GM12875 (cell line): ENCODE results near the gene LMO7.

Experiments used
- H3K4me3 ChIP-seq: one replicate; pipeline ENCODE4 v1.5.1; 2011; ENCODE audit warnings: low read depth, low read length, control low read depth
- TF ChIP-seq, protein P1 (sequence below): IDR thresholded peaks from 2 replicates; pipeline ENCODE4 v1.5.1; 2011; ENCODE audit warnings: low read depth, mild to moderate bottlenecking, control low read depth, inconsistent platforms, low read length, moderate library complexity, borderline replicate concordance; ENCODE audit not compliant: insufficient read depth

Gene LMO7

DNA sequence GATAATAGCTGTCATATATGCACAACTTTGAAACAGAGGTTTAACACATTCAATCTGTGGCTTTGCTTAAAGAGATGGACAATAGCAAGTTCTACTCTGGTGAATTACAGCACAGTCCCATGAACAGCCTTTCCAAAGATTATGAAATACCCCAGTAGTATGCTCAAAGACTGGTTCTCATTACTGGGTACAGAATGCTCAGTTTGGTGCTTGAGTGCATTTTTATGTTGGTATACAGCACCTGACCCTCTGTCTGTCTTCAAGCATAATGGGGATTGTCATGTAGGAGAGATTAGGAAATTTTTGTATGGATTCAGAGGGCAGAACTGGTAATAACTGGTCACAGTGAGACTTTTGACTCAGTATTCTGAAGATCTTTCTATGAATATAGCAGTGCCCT, 7.6 kb downstream of the LMO7 start:
- no peak overlapping the region for H3K4me3 ChIP-seq
- TF ChIP-seq, protein P1, sequence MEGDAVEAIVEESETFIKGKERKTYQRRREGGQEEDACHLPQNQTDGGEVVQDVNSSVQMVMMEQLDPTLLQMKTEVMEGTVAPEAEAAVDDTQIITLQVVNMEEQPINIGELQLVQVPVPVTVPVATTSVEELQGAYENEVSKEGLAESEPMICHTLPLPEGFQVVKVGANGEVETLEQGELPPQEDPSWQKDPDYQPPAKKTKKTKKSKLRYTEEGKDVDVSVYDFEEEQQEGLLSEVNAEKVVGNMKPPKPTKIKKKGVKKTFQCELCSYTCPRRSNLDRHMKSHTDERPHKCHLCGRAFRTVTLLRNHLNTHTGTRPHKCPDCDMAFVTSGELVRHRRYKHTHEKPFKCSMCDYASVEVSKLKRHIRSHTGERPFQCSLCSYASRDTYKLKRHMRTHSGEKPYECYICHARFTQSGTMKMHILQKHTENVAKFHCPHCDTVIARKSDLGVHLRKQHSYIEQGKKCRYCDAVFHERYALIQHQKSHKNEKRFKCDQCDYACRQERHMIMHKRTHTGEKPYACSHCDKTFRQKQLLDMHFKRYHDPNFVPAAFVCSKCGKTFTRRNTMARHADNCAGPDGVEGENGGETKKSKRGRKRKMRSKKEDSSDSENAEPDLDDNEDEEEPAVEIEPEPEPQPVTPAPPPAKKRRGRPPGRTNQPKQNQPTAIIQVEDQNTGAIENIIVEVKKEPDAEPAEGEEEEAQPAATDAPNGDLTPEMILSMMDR: no peak

DNA sequence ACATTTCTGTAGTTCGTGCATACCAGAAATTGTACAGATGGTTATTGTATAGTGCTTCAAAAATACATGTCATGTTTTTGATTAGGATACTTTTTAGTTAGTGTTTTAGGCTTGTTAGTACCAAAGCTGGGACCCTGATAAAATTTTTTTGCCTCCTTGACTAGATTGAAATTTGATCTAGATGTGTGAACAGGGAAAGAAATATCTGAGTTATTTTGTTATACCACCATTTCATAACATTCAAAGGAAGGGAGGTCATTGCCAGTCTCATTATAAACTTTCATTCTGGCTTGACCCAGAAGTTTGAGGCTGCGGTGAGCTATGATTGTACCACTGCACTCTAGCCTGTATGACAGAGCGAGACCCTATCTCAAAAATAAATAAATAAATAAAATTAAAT, 9.0 kb downstream of the LMO7 start:
- TF ChIP-seq, protein P1: no peak

DNA sequence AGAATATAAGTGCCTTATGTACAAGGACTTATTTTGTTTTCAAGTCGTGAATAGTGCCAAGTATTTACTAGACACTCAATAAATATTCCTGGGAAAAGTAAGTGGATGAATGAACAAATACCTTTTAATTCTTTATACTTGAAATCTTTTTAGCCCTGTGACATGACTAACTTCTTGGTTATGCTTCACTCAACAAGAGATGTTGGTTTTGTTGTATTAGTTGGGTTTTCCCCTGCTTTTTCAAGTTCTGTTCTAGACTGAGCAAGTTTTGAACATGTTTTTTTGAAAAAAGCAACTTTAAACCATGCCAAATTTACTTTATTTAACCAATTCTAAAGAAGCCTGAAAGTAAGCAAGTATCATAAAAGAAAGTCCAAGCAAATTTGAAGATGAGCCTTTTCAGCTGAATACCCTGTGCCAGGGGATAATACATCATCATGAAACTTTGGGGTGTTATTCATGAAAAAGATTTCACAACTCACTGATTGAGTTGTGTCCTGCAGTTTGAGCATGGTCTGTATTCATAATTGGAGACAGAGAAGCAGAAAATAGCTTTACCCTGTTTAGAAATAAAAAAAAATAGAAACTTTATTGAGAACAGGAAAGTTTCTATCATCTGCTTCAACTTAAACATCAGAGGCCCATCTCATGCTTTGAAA, 11.1 kb downstream of the LMO7 start:
- H3K4me3 ChIP-seq: no peak overlapping the region
- TF ChIP-seq, protein P1: no peak

More for the DNA sequence above, 9.0 kb downstream of the LMO7 start:
- no peak overlapping the region for H3K4me3 ChIP-seq

DNA sequence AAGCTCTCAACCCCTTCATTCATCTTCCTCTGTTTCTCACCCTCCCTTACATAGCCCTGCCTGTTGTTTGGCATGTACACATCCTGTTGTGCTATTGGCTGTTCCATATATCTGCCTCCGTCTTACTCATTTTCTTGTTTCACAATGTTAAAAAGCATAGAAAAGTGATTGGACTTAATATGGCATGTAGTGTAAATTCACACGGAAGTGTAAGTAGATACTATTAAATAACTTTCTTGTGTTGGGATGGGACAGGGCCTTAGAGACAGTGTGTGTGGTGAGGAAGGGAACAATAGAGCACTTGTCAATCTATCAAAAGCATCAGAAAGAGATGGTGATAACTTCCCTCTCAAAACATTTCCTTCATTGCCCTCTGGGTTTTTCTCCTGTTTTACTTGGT, 12.3 kb downstream of the LMO7 start:
- TF ChIP-seq, protein P1: no peak

DNA sequence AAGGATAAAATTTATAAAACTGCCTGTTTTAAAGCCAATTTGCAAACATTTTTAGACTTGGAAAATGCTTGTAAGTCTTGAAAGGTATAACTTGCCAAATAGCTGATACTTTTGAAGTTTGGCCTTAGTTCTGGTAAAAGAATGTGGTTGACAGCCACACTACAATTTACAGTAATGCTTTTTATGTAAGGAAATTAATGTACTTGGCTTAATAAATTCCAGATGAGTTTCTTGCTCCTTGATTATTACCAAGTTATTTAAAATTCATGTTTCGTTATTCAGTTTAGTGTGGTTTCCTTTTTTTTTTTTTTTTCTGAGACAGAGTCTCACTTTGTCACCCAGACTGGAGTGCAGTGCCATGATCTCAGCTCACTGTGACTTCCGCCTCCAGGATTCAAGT, 14.9 kb downstream of the LMO7 start:
- TF ChIP-seq, protein P1: no peak
- H3K4me3 ChIP-seq: no peak overlapping the region

More for the DNA sequence above, 12.3 kb downstream of the LMO7 start:
- H3K4me3 ChIP-seq: no peak overlapping the region

DNA sequence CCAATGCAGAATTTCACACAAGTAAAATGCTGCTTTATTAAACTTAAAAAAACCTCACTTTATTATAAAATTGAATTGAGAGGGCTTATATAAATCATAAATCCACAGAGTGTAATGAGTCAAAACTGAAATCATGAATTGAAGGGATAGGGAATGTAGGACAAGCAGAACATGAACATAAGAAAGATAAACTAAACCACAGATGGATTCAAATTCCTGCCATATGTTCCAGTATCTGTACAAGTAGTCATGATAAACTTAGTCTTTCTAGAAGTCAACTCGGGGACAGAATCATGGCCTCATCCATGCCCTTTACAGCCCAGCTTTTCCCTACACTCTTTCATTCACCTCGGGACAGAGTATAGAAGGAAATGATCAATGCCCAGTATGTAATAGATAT, 16.6 kb downstream of the LMO7 start:
- TF ChIP-seq, protein P1: no peak

DNA sequence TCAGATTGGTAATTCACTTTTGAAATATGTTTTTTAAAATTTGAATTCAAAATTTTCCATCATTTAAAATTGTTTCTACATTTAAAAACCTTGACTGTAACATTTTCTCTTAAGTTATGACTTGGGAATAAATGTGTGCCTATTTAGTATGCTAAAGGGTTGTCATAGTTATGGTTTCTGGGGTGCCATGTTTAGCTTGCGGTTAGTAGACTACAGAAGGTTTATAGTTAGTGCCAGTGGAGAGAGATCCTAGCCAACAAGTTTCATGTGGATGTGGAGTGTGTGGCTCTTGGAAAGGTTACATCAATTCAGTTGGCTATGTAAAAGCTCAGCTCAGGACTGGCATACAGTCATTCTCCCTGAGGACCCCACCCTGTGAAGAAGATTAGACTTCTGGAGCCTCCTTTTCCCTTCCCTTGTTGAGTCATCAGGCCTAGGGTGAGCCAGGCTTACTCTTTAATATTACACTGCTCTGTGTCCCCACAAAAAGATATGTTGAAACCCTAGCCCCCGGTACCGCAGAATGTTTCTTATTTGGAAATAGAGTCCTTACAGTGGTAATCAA, 20.4 kb downstream of the LMO7 start:
- no peak overlapping the region for H3K4me3 ChIP-seq
- TF ChIP-seq, protein P1: no peak

More for the DNA sequence above, 16.6 kb downstream of the LMO7 start:
- H3K4me3 ChIP-seq: no peak overlapping the region
